ENCODE measurements around the gene BBS4.

DNA sequence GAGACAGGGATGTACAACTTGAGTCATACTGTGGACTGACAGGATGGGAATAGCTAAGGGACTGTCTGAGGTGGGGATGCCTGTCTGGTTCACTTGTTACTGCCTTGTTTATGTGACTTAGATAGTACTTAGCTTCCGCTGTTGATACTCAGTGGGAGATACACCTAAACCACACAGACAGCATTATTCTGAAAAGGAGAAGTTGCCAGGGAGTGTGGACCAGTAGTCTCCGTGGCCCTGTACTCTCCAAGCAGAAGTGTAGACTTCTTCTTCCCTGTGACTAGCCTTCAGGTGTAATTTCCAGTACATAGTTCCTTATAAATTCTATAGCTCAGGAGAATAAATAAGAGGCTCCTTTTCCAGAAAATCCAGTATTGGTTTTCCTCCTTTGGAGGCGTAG, 5.1 kb upstream of the BBS4 start:
- TF ChIP-seq, protein P1, sequence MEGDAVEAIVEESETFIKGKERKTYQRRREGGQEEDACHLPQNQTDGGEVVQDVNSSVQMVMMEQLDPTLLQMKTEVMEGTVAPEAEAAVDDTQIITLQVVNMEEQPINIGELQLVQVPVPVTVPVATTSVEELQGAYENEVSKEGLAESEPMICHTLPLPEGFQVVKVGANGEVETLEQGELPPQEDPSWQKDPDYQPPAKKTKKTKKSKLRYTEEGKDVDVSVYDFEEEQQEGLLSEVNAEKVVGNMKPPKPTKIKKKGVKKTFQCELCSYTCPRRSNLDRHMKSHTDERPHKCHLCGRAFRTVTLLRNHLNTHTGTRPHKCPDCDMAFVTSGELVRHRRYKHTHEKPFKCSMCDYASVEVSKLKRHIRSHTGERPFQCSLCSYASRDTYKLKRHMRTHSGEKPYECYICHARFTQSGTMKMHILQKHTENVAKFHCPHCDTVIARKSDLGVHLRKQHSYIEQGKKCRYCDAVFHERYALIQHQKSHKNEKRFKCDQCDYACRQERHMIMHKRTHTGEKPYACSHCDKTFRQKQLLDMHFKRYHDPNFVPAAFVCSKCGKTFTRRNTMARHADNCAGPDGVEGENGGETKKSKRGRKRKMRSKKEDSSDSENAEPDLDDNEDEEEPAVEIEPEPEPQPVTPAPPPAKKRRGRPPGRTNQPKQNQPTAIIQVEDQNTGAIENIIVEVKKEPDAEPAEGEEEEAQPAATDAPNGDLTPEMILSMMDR (conservative IDR thresholded peaks at IDR 0.05), result no peak
- no peak for TF ChIP-seq ZFX (IDR thresholded peaks at IDR 0.05)

Data from C4-2B (cell line).